Myometrial cell (primary cell): Measurements from ENCODE around the gene APOC1. TPM values are rescaled to one million over a fixed set of nuclear protein-coding genes. Genes with fewer than 3 reads are reported as not detected.

Source experiments
- total RNA-seq: library from RNA; depleted of rRNA; stranded (reverse); fragments of >200 nt; gene quantifications from 2 replicates; pipeline ENCODE4 v1.2.3, GENCODE V29; 2015

Gene APOC1
- 6.6 and 16.7 TPM in 2 replicates for total RNA-seq

GRCh38 chr19:44914433-44915206 is at the start of gene APOC1:
Gene APOC1, plus strand, starts transcription at chr19:44914608. Its CDS starts 284 bp downstream, at chr19:44914892.

DNA sequence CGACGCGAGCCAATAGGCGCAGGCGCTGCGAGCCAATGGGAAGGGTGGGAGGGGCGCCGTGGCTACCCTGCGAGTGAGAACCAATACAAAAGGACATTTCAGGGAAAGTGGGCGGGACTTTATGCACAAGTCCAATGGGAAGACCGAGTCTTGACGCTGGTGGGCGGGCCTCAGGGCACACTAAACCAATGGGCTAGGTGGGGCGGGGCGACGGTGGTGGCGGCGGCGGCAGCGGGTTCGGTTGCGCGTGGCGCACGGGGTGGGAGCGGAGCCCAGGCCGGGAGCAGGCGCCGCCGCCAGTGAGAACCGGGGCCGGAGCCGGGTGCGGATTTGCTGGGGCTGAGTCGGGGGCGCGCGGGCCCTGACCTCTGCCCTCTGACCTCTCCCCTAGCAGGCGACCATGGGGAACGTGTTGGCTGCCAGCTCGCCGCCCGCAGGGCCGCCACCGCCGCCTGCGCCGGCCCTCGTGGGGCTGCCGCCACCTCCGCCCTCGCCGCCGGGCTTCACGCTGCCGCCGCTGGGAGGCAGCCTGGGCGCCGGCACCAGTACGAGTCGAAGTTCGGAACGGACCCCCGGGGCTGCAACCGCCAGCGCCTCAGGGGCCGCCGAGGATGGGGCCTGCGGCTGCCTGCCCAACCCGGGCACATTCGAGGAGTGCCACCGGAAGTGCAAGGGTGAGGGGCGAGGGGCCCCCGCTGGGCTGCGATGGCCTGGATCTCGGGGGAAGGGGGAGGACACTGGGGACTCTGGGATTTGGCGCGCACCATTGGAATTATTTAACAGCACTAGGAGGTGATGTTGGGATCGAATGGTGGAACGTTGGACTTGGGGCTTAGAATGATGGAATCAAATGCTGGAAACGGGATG is 23.2 kb upstream of the APOC1 start, which contains the start of gene TOMM40:
Gene TOMM40, plus strand, starts transcription at position 239 of the 867 bp plus-strand sequence. Its CDS starts 162 bp downstream, at position 401.

GRCh38 chr19:44905437-44906160 is 8.8 kb upstream of the APOC1 start, which contains the start of gene APOE:
Gene APOE, plus strand, starts transcription at chr19:44905796. Its CDS starts 829 bp downstream, at chr19:44906625.

DNA sequence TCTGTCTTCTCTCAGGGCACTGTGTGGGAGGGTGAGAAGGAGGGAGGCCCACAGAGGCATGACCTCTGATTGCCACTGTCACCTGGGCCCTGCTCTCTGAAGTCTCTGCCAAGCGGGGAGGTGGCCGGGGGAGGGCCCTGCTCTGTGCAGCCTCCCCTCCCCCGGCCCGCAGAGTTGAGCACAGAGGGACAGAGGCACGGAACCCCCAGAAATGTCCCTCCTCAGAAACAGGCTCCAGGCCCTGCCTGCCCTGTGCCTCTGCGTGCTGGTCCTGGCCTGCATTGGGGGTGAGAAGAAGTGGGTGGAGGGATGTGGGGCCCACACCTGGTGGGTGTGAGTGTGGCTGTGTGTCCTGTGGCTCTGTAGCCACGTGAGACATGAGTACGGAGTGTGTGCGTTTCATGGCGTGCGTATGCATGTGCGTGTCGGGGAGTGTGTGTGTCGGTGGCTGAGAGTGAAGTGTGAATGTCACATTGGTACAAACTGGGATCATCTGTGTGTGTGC is 27.7 kb downstream of the APOC1 start, which contains the start of gene APOC4:
Gene APOC4, plus strand, starts transcription at position 171 of the 505 bp plus-strand sequence. Its CDS starts 41 bp downstream, at position 212.

GRCh38 chr19:44954649-44955504 is 40.5 kb downstream of the APOC1 start, which contains the start of gene CLPTM1:
Gene CLPTM1, plus strand, starts transcription at chr19:44955380. Its CDS starts 16 bp downstream, at chr19:44955396.

Other genes starting within 250 kb of the APOC1 start
- gene CEACAM19, start 243.1 kb upstream of the APOC1 start, total RNA-seq = under 0.01 and 0.53 TPM in 2 replicates
- not detected in 2 replicates for gene CEACAM16, start 215.5 kb upstream of the APOC1 start, total RNA-seq
- 36.3 and 44.4 TPM in 2 replicates for gene BCL3, start 165.9 kb upstream of the APOC1 start, total RNA-seq
- gene CBLC, start 136.7 kb upstream of the APOC1 start, total RNA-seq = 0.58 TPM in 1 of 2 replicates, not detected in the other
- gene BCAM, start 105.5 kb upstream of the APOC1 start, total RNA-seq = 19.0 and 25.9 TPM in 2 replicates
- 246 and 247 TPM in 2 replicates for gene NECTIN2, start 68.3 kb upstream of the APOC1 start, total RNA-seq
- 70.3 and 96.9 TPM in 2 replicates for gene TOMM40, start 23.4 kb upstream of the APOC1 start, total RNA-seq
- 11.8 and 21.4 TPM in 2 replicates for gene APOE, start 8.8 kb upstream of the APOC1 start, total RNA-seq
- gene APOC4, start 27.6 kb downstream of the APOC1 start, total RNA-seq = not detected in 2 replicates
- not detected in 2 replicates for gene APOC2, start 31.4 kb downstream of the APOC1 start, total RNA-seq
- gene CLPTM1, start 40.8 kb downstream of the APOC1 start, total RNA-seq = 42.7 and 82.2 TPM in 2 replicates
- 14.9 and 21.9 TPM in 2 replicates for gene RELB, start 86.9 kb downstream of the APOC1 start, total RNA-seq
- 37.4 and 38.6 TPM in 2 replicates for gene CLASRP, start 124.4 kb downstream of the APOC1 start, total RNA-seq
- gene ZNF296, start 161.9 kb downstream of the APOC1 start, total RNA-seq = 1.9 TPM in 1 of 2 replicates, not detected in the other
- gene GEMIN7, start 164.7 kb downstream of the APOC1 start, total RNA-seq = 18.5 and 23.2 TPM in 2 replicates
- gene PPP1R37, start 178.6 kb downstream of the APOC1 start, total RNA-seq = 29.2 and 37.8 TPM in 2 replicates
- under 0.01 TPM in 1 of 2 replicates, not detected in the other for gene NKPD1, start 246.4 kb downstream of the APOC1 start, total RNA-seq